NT2/D1 (cell line): Measurements from ENCODE around the gene SGPP1.
"Not testable (repeated sequence)": the region's sequence is repeated elsewhere in the genome, so short reads cannot be mapped to it uniquely, and the experiment has no call there.

Experiments used
- DNase-seq: peaks from one replicate; pipeline ENCODE4 v3.0.0-alpha.2; 2011; ENCODE audit warnings: low read depth, low spot score
- H3K27me3 ChIP-seq: 2 replicates; pipeline ENCODE4 v1.6.0; 2011; ENCODE audit warnings: mild to moderate bottlenecking; ENCODE audit not compliant: insufficient read length, insufficient read depth
- H3K36me3 ChIP-seq: 2 replicates; pipeline ENCODE4 v1.6.1; 2011; ENCODE audit warnings: mild to moderate bottlenecking, low read length, mixed read lengths; ENCODE audit not compliant: insufficient read depth, insufficient read length
- H3K4me1 ChIP-seq: 2 replicates; pipeline ENCODE4 v1.5.1; 2011; ENCODE audit not compliant: insufficient read depth, insufficient read length
- H3K4me3 ChIP-seq: 2 replicates; pipeline ENCODE4 v1.5.1; 2011; ENCODE audit warnings: low read depth; ENCODE audit not compliant: insufficient read length
- H3K9ac ChIP-seq: 2 replicates; pipeline ENCODE4 v1.6.0; 2011; ENCODE audit warnings: low read depth; ENCODE audit not compliant: insufficient read length
- H3K9me3 ChIP-seq: 2 replicates; pipeline ENCODE4 v1.5.1; 2011; ENCODE audit warnings: mild to moderate bottlenecking, low read length; ENCODE audit not compliant: insufficient read depth
- SUZ12 ChIP-seq: IDR thresholded peaks from 2 replicates; pipeline ENCODE4 v1.6.1; 2011; ENCODE audit not compliant: insufficient read length, insufficient read depth; ENCODE audit errors: extremely low read depth
- YY1 ChIP-seq: IDR thresholded peaks from 2 replicates; pipeline ENCODE4 v1.6.1; 2011; ENCODE audit not compliant: insufficient read length, insufficient read depth
- ZNF274 ChIP-seq: IDR thresholded peaks from 2 replicates; pipeline ENCODE4 v1.6.1; 2011; ENCODE audit warnings: mild to moderate bottlenecking, low read depth, low read length

SGPP1 gene

GRCh38 chr14:63761351-63762117 lies 33.7 kb upstream of the SGPP1 start:
- TF ChIP-seq YY1 (no peak), SUZ12 (no peak), ZNF274 (no peak)
- H3K36me3 ChIP-seq: no peaks in the 10 kb centered on the region

GRCh38 chr14:63760014-63760413 lies 32.1 kb upstream of the SGPP1 start:
- no peak overlapping the region for H3K4me3 ChIP-seq
- H3K9me3 ChIP-seq: no peaks in the 10 kb centered on the region
- H3K4me1 ChIP-seq: no peaks in the 10 kb centered on the region
- H3K27me3 ChIP-seq: no peaks in the 10 kb centered on the region
- DNase-seq: no peak
- H3K36me3 ChIP-seq: no peaks in the 10 kb centered on the region
- TF ChIP-seq ZNF274 (no peak), SUZ12 (no peak), YY1 (no peak)
- H3K9ac ChIP-seq: no peak overlapping the region

More at GRCh38 chr14:63761351-63762117, 33.7 kb upstream of the SGPP1 start:
- Histone ChIP-seq H3K4me1 (no peaks in the 10 kb centered on the region), H3K9ac (no peak overlapping the region), H3K9me3 (no peaks in the 10 kb centered on the region), H3K27me3 (no peaks in the 10 kb centered on the region), H3K4me3 (no peak overlapping the region)
- DNase-seq: no peak

GRCh38 chr14:63759456-63759855 lies 31.6 kb upstream of the SGPP1 start:
- no peak for TF ChIP-seq ZNF274
- no peak for TF ChIP-seq SUZ12
- TF ChIP-seq YY1: no peak
- H3K4me3 ChIP-seq: no peak overlapping the region
- no peak overlapping the region for H3K9ac ChIP-seq

GRCh38 chr14:63757211-63757610 lies 29.3 kb upstream of the SGPP1 start:
- Histone ChIP-seq H3K27me3 (no peaks in the 10 kb centered on the region), H3K36me3 (no peaks in the 10 kb centered on the region), H3K9me3 (no peaks in the 10 kb centered on the region), H3K9ac (no peak overlapping the region), H3K4me3 (no peak overlapping the region), H3K4me1 (no peaks in the 10 kb centered on the region)
- TF ChIP-seq YY1 (no peak), SUZ12 (no peak)
- no peak for DNase-seq

More at GRCh38 chr14:63759456-63759855, 31.6 kb upstream of the SGPP1 start:
- Histone ChIP-seq H3K4me1 (no peaks in the 10 kb centered on the region), H3K27me3 (no peaks in the 10 kb centered on the region), H3K9me3 (no peaks in the 10 kb centered on the region), H3K36me3 (no peaks in the 10 kb centered on the region)
- DNase-seq: no peak

- Histone ChIP-seq H3K36me3 (no peaks in the 10 kb centered on the region), H3K27me3 (no peaks in the 10 kb centered on the region), H3K9ac (no peak overlapping the region), H3K4me3 (no peak overlapping the region), H3K4me1 (no peaks in the 10 kb centered on the region), H3K9me3 (no peaks in the 10 kb centered on the region)
- TF ChIP-seq ZNF274: no peak
- TF ChIP-seq YY1: no peak
- no peak for TF ChIP-seq SUZ12
- DNase-seq: no peak
Observed at GRCh38 chr14:63752449-63753169, 24.7 kb upstream of the SGPP1 start.

- not testable (repeated sequence) for H3K4me1 ChIP-seq, DNase-seq, H3K36me3 ChIP-seq, H3K9me3 ChIP-seq, H3K9ac ChIP-seq, H3K4me3 ChIP-seq, H3K27me3 ChIP-seq
Observed at GRCh38 chr14:63751076-63751475, 23.2 kb upstream of the SGPP1 start.

- Histone ChIP-seq H3K36me3 (no peaks in the 10 kb centered on the region), H3K27me3 (no peaks in the 10 kb centered on the region), H3K9ac (no peak overlapping the region), H3K4me1 (no peaks in the 10 kb centered on the region), H3K4me3 (no peak overlapping the region), H3K9me3 (no peaks in the 10 kb centered on the region)
- DNase-seq: no peak
- no peak for TF ChIP-seq ZNF274
- no peak for TF ChIP-seq YY1
- no peak for TF ChIP-seq SUZ12
Observed at GRCh38 chr14:63747846-63748245, 20.0 kb upstream of the SGPP1 start.
